Muscle of arm (tissue), 12 donors: ENCODE data around the gene ATL2. TPM values are rescaled to one million over a fixed set of nuclear protein-coding genes. Genes with fewer than 3 reads are reported as not detected.
A peak's percentile ranks its signal among the peaks of the same experiment; 100 is the strongest.
"Not testable (repeated sequence)": the region's sequence is repeated elsewhere in the genome, so short reads cannot be mapped to it uniquely, and the experiment has no call there.

Experiments
- DNase-seq: peaks from one replicate; pipeline ENCODE4 v3.0.0-alpha.2; 2013
- polyA plus RNA-seq, 12 donors: library from polyadenylated mRNA; unstranded; fragments of 120-200 nt; gene quantifications; one replicate each; pipeline ENCODE4 v1.2.1, GENCODE V29; 2013; ENCODE audit not compliant: insufficient read length in 12 of 12

Gene ATL2
- polyA plus RNA-seq, 12 donors: 30.7 to 46.8 (median 38.2) TPM; not detected in 1

DNA sequence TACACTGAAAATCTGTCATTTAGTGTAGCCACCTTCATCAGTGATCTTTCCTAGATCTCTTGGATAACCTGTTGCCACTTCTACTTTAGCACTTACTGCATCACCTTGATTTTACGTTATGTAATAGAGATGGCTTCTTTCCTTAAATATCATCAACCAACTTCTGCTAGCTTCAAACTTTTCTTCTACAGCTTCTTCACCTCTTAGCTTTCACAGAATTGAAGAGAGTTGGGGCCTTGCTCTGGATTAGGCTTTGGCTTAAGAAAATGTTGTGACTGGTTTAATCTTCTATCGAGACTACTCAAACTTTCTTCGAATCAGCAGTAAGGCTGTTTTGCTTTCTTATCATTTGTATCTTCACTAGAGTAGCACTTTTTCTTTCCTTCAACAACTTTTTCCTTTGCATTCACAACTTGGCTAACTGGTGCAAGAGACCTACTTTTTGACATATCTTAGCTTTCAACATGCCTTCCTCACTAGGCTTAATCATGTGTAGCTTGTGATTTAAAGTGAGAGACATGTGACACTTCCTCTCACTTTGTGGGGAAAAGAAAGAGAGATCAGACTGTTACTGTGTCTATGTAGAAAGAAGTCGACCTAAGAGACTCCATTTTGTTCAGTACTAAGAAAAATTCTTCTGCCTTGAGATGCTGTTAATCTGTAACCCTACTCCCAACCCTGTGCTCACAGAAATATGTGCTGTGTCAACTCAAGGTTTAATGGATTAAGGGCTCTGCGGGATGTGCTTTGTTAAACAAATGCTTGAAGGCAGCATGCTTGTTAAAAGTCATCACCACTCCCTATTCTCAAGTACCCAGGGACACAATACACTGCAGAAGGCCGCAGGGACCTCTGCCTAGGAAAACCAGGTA, 99.6 kb downstream of the ATL2 start:
- DNase-seq: no peak

DNA sequence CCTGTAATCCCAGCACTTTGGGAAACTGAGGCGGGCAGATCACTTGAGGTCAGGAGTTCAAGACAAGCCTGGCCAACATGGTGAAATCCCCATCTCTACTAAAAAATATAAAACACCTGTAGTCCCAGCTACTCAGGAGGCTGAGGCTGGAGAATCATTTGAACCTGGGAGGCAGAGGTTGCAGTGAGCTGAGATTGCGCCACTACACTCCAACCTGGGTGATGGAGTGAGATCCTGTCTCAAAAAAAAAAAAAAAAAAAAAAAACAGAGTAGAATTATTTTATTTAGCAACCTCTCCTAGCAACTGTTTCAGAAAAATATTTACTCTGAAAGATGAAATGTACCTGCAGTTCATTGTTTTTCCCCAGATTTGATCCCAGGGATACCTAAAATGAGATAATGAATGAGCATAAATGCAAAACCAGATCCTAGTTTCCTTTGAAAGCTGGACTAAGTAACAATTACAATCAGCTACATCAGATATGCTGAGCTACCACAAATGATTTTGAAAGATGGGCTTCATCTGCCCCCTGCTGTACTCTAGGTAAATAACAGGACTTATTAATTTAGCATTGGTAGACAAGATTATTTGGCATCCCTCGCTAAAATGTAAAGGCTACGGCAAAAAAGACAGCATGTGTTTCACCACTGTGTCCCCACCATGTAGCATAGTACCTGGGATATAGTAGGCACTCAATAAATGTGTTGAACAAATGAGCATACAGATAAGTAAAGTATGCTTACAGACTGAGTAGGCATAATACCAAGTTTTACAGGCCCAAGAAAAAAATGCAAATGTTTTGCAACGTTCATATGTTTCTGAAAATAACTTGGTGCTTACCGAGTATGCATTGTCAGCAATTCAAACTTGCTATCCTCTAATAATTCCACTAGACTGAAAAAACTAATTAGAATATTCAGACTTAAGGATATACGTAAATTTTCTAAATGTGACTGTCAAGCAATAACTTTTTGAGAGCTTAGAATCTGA, 102.5 kb downstream of the ATL2 start:
- DNase-seq: peak; percentile 71

DNA sequence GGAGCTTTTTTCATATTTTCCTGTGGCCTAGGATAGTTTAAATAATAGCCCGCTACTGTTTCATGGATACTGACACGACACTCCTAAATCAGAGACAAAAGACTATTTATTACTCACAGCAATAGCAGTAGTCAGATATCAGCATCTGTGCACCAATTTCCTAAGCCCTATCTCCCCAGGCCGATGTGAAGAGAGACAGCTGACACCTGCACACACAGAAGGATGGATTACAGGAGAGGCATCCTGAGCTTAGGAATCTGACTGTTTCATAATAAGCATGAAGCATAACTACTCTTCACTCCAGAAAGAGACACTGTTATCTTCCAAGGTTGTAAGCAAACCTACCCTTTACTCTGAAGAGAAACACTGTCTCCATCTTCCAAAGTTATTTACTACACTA, 105.4 kb downstream of the ATL2 start:
- no peak for DNase-seq

DNA sequence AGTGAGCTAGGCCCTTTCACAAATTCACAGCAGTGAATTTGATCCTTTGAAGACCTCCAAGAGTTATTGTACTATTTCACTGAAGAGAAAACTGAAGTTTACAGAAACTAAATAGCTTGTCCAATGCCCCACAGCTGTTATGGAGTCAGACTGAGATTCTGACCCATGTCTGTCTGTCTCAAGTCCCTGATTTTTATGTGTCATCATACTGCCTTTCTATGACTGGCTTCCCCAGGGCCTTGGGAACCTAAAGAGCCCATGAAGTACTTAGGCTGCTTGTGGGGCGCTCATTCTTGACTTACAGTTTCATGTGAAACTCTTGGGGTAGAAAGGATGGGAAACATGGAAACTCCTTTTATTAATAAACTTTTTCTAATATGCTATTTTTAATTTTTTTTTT, 107.7 kb downstream of the ATL2 start:
- no peak for DNase-seq

DNA sequence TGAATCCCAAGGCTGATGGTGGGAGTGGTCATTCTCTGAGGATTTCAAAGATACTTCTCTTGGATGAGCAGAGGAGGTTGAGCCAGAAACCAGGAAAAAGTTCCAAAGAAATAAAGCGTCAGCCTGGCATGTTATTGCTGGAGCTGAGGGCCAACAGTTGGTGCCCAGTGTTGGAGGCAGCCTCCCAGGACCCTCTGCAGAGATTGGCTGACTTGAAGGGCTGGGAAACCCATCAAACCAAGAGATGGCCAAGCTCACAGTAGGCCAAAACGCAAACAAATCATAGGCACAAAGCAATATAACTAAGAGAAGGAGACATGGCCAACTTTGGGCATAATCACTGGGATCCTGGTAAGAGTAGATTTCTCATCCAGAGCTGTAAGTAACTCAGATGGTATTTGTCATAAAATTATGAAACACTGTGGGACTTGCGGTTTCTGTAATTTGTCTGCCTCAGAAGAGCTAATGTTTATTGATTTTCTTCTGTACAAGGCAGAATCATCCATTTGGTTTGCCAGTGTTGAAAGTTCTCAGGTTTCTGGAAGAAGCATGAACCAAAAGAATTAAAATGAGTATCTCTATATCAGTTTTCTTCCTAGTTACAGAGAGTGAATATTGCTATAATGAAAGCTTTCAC, 108.3 kb downstream of the ATL2 start:
- no peak for DNase-seq

DNA sequence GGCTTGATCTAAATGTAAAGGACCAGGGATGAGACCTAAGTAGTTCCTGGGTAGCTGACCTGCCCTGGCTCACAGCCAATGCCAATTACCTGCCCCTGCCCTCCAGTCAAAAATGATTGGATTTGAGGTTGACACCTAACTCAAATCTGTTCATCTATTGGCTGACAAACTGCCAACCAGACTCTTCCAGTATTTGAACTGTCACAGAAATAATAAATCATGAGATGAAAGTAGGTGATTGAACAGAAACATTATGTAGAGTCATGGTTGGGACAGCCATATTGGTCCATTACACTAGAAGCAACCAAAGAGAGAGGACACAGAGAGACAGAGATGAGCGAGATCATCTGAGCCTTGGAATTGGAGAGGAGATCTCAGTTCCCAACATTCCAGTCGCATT, 109.1 kb downstream of the ATL2 start:
- no peak for DNase-seq

DNA sequence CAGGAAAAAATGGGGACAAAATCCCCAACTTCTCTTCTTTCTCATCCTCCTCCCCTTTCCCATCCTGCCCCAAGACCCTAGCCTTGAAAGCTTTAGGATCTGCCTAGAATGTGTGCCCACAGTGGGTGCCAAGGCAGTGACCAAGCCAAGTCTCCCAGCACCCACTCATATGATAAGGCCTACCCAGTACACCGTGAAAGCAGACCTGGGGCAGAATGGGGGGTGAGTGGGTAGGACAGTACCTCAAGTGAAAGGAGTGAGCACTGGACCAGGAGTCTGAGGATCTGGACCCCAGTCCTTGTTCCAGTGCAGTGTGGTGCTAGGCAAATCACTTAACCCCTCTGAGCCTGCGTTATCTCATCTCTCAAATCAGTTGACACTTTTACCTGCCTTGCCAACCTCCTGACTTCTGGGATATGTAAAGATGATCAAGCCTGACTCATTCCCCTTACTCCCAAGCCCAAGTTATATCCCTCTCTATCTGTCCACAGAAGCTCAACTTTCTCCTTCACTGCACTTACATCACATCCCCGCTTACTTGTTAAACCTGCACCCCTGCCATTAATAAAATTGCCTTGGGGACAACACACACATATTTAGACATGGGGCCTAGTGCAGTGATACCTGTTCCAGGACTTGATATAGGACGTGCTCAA, 109.7 kb downstream of the ATL2 start:
- no peak for DNase-seq

DNA sequence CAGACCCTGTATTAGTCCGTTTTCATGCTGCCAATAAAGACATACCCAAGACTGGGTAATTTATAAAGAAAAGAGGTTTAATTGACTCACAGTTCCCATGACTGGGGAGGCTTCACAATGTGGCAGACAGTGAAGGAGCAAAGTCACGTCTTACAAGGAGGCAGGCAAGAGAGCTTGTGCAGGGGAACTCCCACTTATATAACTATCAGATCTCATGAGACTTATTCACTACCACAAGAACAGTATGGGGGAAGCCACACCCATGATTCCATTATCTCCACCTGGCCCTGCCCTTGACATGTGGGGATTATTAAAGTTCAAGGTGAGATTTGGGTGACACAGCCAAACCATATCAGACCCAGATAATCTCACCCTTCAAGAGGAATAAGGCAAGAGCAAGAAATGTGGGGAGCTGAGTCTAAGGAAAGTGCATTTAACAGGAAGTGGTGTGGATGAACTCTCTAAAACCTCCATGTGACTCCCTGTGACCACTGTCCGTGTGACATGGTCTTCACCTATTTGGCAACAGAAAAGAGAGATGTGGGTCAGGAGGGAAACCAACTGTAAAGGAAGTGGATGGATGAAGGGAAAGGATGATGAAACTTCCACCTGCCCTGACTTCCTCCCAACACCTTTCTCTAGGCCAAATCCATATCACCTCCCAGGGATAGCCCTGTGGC, 110.6 kb downstream of the ATL2 start:
- no peak for DNase-seq

DNA sequence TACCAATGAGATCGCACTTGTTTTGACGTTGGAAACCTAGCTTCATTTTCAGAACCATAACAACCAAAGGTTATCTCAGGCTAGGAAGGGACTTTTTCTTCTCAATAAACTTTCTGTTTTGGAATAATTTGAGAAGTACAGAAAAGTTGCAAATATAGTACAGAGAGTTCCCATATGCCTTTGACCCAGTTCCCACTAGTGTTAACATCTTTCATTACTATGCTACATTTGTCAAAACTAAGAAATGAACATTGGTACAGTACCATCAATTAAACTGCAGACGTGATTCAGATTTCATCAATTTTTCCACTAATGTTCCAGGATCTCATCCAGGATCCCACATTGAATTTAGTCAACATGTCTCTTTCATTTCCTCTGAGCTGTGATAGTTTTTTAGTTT, 111.6 kb downstream of the ATL2 start:
- DNase-seq: no peak

DNA sequence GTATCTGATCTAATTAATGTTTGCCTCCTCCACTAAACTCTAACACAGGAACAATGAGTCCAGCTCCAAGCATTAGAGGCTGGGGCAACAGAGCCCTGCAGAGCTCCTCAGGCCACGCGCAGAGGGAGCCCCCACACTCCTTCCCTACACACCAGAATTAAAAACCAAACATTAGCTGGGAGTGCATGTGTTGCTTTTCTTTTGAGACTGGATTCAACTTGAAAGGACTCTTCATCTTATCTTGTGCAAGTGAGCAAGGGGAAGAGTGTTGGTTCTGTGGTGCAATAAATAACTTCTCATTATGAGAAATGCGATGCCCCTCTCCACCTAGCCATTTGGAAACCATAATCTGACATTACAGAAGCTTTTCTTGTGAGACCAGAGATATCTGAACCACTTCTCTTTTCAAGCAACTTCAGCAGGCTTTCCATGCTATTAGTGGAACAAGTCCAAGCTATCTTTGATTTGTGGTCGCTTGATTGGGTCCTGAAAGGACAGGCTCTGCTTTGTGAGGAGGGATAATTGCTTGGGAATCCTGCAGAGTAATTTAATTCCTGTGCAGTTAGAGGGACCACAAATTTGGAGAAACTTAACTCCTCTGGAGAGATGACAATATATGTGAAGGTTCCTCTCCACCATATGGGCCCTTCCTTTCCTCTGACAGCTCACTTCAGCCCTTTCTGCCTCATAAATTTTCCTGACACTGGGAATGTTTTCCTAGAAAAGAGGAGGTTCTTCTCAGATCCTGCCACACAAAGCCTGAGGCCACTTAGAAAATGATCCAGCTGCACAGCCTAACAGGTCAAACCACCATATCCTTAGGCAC, 112.5 kb downstream of the ATL2 start:
- no peak for DNase-seq

DNA sequence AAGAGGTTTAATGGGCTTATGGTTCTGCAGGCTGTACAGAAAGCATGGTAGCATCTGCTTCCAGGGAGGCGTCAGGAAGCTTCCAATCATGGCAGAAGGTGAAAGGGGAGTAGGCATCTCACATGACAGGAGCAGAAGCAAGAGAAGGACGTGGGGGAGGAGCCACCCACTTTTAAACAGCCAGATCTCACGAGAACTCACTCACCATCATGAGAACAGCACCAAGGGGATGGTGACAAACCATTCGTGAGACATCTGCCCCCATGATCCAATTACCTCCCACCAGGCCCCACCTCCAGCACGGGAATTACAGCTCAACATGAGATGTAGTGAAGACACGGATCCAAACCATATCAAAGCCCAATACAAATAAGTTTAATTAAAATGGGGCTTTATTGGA, 113.8 kb downstream of the ATL2 start:
- no peak for DNase-seq

DNA sequence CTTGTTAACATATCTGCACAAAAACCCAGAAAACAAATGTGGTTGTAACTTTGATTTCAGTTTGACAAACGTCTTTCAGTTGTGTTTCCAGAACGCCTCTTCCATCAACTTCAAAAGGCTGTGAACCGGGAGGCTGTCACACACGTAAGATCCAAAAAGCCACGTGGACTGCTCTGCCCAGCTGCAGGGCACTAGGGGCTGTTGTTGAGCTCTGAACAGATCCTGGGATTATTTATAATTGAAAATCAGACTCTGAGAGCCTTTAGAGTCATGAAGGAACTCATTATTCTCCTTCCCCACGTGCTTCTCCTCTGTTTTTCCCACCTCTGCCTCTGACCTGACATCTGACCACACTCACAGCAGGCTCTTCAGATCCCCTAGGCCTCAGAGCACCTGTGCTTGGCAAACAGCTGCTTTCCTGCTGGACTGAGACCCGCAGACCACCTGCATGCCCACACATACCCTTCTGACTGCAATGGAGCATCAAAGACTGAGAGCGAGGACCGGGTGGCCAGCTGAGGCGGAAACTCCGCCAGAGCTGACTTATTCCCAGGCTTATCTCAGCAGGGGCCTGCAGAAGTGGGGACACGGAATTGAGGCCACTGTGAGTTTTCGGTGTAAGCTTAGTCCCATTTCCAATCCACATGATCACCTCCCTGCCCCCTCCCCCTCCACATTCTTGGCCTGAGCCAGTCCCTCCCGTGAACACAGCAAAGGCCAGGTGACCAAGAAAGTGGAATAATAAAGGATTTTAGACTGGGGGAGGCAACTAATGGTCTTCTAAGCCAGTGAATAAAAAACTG, 114.8 kb downstream of the ATL2 start:
- no peak for DNase-seq

DNA sequence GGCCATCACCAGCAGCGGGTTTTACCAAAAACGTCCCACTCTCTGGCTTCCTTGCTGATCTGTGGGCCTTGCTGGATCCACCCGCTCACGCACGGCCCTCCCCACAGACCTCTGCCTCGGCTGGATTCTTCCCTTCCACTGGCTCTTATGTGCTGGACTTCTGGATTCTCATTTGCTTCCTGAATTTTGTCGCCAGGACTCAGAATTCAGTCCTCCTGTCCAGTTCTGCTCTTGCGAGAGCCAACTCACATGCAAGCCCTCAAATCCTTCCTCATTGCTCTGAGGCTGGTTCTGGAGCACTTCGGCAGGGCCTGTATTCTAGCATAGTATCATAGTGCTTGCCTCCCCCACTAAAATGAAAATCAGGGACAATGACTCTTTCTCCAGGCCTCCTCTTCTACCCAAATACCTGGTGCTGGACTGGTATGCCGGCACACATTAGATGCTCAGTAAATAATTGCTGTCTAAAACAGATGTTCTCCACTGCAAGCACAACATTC, 115.5 kb downstream of the ATL2 start:
- no peak for DNase-seq

DNA sequence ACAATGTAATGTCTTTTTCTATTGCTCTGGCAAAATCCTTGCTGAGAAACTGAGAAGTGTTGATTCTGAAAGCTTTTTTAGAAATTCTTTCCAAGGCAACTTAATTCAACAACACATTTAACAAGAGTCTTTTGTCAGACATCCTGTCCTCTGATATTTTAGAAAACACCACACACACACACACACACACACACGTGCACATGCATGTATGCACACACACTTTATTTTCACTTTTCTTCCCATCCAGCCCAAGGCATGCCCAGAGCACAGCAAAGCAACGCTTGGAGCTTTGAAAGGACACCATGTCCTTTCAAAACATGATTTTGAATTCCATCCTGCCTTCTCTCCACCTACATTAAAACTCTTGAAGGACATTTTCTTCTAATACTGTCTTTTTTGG, 116.1 kb downstream of the ATL2 start:
- DNase-seq: no peak

DNA sequence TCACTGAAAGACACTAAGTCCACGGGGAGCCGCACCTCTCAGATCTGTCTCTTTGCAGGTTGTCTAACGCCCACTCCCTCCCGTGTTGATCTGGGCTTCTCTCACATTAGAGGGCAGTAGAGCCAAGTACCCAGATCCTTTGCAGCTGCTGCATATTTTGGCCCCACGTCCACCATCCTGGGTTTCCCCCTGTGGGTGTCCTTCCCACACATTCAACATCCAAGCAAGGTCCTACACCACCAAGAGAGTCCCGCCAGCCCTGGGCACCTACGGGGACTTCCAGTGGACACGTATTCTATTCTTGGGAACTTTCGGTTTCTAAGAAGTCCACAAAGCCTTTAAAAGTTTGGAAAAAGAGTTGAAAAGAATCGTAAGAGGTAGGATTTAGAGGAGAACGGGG, 116.6 kb downstream of the ATL2 start:
- DNase-seq: no peak

DNA sequence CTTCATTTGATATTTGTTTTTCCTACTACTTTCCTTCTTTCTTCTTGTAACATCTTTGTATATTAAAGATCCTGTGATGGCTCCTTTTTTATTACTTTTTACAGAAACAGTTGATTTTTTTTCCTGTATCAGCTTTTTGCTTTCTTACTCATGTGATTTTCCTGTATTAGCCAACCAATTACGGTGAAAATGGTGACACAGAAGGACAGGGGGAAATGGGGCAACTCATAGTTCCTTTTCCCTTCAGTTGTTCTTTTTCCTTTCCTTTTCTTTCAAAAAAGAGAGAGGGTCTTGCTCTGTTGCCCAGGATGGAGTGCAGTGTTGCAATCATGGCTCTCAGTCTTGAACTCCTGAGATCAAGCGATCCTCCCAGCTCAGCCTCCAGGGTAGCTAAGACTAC, 117.8 kb downstream of the ATL2 start:
- DNase-seq: no peak

DNA sequence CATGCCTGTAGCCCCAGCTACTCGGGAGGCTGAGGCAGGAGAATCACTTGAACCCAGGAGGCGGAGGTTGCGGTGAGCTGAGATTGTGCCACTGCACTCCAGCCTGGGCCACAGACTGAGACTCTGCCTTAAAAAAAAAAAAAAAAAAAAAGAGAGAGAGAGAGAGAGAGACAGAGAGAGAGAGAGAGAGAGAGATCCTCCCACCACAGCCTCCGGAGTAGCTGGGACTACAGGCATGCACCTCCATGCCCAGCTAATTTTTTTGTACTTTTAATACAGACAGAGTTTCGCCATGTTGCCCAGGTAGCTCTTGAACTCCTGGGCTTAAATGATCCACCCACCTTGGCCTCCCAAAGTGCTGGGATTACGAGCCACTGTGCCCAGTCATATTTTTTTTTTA, 119.4 kb downstream of the ATL2 start:
- not testable (repeated sequence) for DNase-seq

DNA sequence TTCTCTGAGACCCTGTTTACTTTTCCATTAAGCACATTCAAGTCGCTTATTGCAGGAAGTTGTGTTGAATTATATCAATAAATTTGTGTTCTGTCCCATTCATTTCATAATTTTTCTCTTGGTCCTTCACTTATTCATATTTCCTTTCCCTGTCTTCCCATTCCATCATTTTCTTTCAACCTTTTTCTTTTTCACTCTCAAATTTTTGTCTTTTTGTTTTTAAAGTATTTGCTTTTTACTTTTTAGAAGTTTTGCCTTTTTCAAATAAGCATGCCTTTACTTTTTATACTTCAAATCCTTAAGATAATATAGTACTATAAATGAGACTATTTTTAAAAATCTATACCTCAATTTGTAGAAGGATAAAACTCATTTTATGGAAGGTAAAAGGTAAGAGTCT, 120.5 kb downstream of the ATL2 start:
- DNase-seq: no peak

DNA sequence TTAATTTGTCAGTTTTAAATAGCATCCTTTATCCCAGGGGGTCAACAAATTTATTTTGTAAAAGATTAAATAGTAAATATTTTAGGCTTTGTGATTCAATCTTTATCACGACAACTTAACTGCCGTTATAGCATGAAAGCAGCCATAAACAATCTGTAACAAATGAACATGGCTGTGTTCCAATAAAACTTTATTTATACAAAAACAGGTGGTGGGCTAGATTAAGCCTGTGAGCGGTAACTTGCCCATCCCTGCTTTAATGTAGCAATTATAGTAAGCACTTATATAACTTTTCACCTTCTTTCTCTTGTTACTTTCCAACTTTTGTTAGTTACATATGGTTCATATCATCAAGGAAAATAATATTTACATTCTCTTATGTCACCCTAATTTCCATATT, 121.9 kb downstream of the ATL2 start:
- DNase-seq: no peak
